Stimulated activated CD4-positive, alpha-beta T cell treated with anti-CD3 and anti-CD28 coated beads, Interleukin-2, amount 100 ng/mL, for 48 hours (primary cell): ENCODE measurements around the gene MRPS22.
"Not testable (repeated sequence)": the region's sequence is repeated elsewhere in the genome, so short reads cannot be mapped to it uniquely, and the experiment has no call there.

Experiments
- DNase-seq, 2 donors: peaks; one replicate each; pipeline ENCODE4 v3.0.0-alpha.2; 2020

The MRPS22 gene

DNA sequence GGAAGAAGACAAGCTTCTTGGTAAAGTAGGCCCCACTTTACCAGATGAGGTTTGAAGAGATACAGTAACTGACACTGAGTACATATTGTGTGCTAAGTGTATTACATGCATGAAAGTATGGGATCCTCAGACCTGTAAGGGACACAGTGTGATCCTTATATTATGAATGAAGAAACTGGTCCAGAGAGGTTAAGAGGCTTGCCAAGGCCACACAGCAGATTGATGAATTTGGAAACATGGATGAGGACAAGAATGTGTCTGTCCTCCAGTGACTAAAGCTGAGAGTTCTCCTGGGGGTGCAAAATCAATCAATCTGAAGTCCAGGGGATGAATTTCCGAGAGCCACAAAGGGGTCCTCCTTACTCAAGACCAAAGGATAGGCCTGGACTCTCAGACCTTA, 31.4 kb upstream of the MRPS22 start:
- DNase-seq, result no peak

DNA sequence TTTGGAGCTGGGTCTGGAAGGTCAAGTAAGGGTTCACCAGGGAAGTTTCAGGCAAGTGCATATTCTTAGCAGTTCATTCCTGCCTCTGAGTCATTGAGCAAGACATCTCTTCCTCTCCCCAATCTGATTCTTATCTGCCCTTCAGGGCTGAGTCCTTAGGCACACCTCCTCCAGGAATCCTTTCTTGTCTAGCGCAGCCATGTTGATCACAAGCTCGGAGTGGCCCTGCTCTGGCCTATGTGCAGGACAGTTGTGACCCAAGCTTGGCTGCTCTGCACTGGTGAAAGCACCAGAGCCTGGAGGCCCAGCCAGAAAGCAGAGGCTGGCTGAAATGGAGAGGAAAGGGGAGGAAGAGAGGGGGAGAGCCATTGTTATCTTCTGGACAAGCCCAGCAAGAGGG, 30.9 kb upstream of the MRPS22 start:
- DNase-seq, result no peak

DNA sequence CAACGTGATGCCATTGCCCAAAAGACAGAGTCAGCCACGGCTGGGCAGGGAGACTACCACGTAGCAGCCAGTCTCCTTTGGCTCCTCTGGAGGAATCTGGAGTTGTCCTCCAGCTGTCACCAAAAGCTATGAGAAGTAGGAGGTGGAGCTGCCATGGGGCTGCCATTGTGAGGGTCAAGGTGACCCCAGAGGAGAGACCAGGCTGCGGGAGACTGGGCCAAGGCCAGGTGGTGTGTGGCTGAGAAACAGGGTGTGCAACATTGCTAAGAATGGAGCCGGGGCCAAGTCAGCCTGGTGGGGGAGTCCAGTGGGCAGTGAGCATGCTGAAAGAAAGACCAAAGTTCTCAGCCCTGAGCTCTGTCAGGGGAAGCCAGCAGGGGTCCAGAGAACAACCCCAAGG, 29.9 kb upstream of the MRPS22 start:
- no peak for DNase-seq

DNA sequence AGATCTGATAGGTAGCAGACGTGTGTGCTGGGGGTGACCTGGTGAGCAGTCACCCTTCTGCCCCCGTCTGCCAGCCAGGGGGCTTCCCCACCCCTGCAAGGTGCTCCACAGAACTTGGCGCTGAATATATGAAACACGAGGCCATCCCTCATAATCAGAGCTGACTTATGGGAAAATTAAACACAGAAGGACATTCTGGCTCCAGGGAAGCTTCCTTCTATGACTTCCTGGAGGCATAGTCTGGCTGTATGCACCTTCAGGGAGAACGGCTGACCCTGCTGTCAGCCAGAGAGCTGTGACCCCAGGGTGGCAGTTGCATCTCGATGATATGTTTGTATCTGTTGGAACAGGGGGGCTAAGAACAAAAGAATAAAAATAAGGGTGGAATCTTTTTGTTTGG, 26.6 kb upstream of the MRPS22 start:
- DNase-seq, result no peak

DNA sequence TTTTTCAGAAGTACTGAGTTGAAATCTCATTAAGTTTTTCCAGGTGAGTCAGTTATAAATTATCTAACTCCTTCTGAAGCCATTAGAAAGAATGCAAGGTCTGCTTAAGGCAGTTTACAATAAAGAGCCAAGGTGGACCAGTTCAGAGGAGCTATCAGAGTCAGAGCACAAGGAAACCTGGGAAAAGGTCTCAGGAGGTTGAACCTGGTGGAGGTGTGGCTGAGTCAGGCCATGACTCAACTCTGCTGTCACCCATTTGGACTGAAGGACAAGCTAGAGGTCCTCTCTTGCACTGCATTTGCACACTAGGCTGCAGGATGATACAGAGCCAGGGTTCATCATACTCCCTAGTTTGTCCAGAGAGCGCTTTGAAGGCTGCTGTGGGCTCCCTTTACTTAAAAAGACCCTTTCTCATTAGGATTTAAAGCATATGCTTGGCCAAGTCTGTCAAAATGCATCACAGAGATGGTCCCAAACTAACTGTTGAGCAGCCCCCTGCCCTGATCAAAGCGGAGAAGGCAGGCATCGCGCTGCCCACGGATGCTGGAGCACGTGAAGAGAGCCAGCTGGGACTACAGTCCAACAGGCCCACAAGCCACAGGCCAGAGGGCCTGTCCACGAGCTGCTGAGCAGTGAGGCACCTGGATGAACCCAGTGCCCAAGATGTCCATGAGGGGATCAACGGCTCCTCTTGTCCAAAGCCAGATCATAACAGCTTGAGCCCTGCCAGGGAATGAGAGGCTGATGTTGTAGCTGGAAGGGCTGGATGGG, 26.0 kb upstream of the MRPS22 start:
- DNase-seq, result no peak

DNA sequence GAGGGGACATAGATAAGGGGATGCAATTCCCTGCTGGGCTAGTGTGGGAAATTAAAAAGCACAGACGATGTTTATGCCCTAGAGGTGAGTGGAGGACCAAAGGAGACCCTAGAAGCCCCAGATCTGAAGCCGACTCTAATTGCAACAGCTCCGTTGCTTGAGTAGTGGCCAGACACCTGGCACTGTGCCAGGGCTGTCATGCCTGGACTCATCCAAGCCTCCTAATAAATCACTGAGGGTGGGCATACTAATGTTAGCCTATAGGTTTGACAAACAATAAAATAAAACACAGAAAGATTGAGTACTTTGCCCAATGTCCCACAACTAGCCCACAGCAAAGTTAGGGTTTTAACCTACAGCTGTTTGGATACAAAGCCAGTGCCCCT, 25.4 kb upstream of the MRPS22 start:
- DNase-seq, result no peak

DNA sequence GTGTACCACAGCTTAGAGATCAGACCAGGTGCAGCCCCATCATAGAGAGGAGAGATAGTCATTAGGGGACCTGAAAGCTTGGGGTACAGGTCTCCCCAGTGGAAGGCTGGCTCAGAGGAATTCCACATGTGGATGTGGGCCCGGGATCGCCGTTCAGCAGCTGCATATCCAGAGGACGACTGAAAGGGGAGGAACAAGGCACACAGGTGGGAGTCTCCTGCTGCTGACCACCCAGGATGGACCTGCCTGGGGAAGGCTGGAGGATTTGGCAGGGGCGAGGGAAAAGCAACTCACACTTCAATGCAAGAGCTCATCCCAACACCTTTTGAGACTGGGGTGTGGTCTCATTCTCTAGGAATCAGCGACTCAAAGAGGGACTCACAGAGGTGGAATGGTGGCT, 25.0 kb upstream of the MRPS22 start:
- DNase-seq, result no peak

DNA sequence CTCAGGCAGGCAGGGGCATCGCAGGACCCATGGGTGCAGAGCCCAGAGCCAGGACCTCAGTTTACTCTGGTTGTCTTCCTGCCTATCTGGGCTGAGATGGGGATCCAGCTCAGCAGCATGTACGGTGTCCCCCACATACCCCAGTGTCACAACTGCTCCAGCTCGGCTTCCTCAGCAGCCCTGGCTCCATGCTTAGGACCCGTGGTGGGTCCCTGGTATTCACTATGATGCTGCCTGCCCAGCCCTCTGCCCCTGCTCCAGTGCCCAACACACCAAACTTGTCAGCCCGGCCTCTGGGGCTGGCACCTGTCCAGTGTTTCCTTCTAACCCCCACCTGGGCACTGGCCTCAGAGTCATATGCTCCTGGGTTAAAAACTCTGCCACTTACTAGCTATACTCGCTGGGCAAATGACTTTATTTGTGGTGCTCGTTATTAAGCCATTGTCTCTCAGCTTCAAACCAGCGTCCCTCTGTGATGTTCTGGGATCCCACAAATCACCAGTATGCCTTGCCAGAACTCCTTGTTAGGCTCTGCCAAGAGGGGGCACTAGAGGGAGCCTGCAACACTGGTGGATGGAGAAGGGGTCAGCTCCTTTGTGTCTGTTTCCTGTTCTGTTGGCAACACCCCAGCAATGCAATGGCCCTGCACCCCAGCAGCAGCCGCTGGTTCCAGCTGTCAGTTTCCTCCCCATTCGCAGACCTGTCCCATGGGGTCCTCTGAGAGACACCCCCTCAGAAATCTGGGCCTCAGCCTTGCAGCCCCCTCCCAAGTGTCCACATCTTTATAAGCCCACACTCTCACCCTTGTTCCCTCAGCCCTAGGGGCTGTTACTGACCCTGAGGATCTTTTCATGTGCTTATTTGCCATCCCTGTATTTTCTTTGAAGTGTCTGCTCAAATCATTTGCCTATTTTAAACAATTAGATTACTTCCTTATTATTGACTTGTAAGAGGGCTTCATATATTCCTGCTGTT, 24.1 kb upstream of the MRPS22 start:
- no peak for DNase-seq

DNA sequence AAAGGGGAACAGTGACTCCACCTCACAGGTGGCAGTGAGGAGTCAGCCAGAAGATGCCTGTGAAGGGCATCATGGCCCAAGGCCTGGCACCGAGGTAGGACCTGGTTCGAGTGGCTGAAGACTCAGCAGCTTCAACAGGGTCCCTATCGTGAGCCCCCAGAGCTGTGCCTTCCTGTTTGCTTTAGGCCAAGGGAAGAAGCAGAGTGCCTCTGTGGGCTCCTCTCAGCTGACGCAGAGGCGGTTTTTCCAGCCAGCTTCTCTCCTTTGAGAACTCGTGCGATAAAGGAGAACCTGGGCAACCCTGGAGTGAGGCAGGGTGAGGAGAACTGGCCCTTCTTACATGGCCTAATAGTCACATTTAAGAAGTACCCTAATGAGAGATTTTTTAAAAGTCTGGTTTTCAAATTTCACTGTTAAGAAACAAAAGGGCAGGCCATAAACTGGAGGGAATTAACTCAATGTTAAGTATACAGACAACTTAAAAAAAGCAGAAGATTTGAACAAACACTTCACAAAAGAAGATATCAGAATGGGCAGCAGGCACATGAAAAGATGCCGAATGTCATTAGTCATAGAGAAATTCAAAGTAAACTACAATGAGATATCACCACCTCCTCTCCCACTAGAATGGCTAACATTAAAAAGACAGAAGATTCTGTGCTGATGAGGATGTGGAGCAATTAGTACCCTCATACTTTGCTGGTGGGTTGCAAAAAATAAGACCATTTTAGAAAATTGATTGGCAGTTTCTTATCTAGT, 23.1 kb upstream of the MRPS22 start:
- no peak for DNase-seq

DNA sequence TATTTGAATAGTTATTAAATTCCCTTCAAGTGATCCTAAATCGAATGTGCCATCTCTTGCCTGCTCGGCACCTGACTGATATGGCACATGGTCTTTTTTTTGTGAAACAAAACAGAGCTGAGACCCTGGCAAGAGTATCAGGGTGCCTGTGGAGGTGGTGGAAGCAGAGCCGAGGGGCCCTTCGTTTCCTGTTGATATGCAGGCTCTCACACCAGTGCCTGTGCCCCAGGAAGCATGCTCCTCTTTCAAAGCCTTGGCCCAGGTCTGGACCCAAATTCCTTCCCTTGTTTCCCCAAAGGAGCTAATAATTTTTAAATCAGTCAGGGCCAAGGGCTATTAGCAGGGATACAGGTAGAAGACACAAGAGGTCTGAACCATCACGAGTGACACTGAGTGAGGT, 21.5 kb upstream of the MRPS22 start:
- DNase-seq, result no peak

DNA sequence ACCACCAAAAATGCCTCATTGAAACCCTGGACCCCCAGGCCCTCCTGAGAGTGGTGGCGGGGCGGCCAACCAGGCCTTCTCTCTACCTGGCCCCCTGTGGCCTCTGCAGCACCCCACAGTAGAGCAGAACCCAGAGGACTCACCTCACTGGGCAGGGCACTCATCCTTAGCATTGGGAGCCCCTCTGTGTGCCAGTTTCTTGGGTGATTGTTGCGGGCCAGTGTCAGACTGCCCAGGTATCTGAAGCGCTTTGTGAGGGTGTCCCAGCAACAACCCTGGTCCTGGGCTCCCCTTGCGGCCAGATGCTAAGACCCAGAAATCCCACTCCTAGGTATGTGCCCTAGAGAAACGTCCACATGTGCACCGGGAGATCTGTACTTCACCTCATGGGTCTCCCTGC, 20.7 kb upstream of the MRPS22 start:
- no peak for DNase-seq

DNA sequence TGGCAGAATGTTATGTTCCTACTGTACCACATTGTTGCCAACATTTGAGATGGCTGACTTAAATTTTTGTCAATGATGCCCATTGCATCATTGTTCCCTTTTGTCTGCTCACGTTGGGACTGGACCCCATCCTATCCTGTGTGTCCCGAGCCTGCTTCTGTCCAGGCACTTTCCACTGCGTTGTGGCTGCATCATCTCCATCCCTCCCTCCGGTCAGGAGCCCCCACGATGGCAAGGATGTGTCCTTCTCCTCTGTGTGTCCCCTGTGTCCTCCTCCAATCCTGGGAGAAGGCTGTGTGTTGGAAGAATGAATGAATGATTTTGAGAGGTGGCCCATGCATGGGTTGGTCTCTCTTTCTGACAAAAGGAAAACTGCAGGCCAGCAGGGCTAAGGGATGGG, 19.4 kb upstream of the MRPS22 start:
- no peak for DNase-seq

DNA sequence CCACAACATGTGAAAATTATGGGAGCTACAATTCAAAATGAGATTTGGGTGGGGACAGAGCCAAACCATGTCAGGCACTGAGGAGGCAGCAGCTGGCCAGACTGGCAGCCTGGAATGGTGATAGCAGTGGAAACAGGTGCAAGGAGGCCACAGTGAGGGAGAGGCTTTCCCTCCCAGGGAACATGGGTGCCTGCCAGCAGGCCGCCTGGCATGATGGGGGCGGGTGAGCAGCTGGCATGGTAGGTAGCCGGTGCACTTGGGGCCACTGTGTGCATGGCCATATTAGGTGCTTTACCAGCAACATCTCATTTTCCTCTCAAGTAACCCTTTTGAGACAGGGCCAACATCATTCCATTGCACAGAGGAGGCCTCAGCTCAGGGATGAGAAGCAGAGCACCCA, 18.3 kb upstream of the MRPS22 start:
- no peak for DNase-seq

DNA sequence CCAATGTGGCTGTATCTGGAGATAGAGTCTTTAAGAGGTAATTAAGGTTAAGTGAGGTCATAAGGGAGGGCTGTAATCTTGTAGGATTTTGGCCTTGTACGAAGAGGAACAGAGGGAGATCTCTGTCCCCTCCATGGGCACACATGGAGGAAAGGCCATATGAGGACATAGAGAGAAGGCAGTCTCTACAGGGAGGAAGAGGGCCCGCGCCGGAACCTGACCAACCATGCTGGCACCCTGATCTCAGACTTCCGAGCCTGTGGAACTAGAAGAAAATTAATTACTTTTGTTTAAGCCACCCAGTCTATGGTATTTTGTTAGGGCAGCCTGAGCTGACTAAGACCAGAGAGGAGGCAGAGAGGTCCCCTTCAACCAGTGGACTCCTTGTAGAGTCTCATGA, 17.7 kb upstream of the MRPS22 start:
- no peak for DNase-seq

DNA sequence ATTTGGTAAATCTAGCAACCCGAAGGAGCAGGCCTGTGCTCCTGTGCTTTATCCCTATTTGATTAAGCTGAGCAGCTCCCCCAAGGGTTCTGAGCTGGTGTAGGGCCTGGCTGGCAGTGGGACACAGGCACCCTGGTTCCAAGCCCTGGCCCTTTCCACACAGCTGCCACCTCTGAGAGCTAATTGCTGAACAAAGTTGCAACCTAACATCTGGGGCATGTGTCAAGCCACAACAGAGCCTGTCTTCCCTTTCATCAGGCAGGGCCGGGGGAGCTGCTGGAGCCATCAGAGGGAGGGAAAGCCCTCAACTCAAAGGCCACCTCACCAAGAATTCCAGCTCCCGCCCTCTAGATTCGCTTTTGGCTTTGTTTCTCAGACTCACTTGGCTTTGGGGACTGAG, 17.1 kb upstream of the MRPS22 start:
- no peak for DNase-seq

DNA sequence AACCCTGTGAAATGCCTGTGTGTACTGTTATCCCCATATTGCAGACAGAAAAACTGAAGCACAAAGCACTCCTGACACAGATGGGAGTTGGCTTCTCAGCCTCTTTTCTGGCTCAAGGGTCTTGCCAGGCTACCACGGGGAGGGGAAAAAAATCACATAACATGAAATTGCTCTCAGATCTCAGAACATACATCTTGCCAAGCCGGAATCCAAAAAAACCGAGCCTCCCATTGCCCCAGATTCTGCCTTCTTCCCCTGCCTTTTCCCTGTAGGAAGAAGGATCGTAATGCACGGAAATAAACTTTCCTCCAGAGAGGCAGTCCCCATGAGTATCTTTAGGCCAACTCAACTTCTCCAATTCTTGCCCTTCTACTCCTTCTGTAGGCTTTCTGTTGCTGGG, 16.6 kb upstream of the MRPS22 start:
- DNase-seq, result no peak

DNA sequence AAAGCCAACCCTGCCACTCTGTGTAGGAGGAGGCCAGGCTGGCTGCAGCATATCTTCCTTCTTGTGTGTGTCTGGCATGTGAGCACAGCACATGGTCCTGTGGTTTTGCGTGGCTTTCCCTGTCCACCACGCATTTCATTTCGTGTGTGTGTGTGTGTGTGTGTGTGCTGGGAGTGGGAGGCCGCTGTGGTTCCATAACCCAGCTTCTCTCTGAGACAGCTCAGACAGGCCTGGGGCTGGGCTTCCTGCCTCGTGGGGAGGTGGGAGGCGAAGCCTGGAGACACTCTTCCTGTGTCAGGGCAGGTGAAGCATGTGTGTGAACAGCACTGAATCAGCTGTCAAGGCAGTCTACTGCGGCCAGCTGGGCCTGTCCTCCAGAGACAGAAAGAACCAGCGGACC, 16.0 kb upstream of the MRPS22 start:
- no peak for DNase-seq

DNA sequence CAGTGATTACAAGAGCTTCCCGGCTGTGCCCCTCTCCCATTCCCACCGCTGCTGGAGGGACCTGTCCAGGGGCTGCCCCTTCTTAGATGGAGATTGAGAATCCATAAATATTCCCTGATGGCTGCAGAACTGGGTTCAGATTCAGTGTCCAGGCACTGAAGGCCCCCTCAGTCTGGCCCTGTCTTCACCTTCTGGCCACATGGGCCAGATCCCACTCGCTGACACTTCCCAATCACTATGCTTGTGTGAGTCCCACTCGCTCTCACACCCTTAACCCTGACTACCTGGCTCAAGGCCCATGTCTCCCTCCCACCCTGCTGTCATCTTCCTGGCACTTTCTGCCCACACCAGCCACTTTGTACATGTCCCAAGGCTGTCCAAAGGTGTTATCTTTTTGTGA, 15.5 kb upstream of the MRPS22 start:
- no peak for DNase-seq

DNA sequence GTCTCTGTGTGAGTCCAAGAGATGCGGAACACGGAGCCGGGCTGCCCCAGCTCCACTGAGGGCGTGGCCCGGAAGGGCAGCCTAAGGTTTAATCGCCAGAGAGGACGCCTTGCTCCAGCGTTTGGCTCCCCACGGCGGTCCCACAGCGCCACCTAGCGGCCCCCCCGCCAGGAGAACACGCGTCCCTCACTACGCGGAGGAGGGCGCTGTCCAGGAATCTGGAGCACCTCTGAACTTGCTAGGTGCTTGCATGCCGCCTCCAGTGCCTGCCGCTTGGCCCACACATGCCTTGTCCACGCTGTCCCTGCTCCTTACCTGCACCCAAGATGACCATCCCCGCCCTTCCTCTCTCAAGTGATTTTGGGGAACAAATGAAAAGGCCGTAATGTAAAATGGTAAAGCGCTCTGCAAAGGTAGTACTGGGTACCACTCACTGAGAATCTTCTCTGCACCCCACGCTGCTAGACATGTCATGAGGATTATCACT, 14.4 kb upstream of the MRPS22 start:
- peak; percentile 89 to 95 for DNase-seq

DNA sequence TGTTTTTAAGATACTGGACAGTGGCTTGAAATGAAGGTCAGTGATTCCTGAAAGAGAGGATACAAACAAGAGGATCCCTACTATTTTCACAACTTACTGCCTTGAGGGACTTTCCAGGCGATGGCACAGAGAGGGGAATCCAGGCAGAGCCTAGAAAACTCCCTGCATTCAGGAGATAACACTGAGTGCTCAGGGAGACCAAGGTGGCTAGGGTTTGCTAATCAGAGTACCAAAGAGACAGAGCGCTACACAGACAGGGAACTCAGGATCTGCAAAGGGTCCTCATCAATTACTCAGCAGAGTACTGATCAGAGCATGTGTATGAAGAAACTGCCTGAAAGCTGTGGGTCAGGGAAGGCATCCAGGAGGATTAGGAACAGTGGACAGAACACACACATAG, 11.7 kb upstream of the MRPS22 start:
- DNase-seq, result no peak

DNA sequence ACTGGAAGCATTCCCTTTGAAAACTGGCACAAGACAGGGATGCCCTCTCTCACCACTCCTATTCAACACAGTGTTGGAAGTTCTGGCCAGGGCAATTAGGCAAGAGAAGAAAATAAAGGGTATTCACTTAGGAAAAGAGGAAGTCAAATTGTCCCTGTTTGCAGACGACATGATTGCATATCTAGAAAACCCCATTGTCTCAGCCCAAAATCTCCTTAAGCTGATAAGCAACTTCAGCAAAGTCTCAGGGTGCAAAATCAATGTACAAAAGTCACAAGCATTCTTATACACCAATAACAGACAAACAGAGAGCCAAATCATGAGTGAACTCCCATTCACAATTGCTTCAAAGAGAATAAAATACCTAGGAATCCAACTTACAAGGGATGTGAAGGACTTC, 9.1 kb upstream of the MRPS22 start:
- not testable (repeated sequence) for DNase-seq

DNA sequence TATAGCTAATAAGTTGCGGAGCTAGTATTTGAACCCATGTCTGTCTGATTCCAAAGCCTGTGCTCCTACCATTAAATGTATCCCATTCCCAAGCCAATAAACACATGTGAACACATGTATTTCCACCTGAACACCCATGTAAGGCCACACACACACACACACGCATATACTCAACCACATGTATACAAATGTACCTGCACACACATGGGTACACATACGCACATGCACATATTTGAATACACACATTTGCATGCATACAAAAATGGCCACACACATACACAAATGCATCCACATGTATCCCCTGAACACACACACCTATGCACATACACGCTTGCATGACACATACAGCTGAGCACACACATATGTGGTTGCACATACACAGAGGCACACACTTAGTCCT, 5.4 kb upstream of the MRPS22 start:
- DNase-seq, result no peak

DNA sequence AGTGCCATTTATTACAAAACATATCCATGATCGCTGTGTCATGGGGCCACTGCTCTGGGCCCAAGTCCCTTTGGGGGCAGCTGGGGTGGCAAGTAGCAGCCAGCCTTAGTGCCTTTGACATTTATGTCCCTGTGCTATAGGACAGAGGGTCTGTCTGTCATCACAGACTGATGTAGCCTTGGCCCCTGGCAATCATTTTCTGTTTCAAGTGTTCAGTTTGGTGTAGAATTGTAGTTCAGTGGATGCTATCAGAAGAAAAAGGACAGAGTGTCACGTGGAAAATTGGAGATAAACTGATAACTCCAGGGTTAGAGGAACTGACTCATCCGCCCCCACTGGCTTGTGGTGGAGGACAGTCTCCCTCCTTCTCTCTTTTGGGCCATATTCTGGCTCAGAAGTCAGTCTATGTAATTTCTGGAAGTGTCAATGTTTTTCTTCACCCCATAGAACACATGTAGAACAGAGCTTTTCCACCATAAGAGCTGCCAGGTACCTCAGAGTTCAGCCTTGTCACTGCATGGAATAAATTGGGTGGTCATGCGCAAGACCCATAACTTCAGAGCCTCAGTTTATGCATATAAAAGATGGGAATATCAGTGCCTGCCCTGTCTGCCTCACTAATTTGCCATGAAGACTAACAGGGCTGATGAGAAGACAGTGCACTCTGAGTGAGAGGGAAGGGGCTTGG, 4.5 kb upstream of the MRPS22 start:
- DNase-seq, result peak in 1 of 2 donors; percentile 20
